HG02798 (cell line): ENCODE measurements around the gene LUC7L3.
"Not testable (repeated sequence)": the region's sequence is repeated elsewhere in the genome, so short reads cannot be mapped to it uniquely, and the experiment has no call there.

Source experiments
- ATAC-seq: cut with Tn5 transposase; IDR thresholded peaks from one replicate; pipeline ENCODE4 v1.9.1; 2021; ENCODE audit warnings: mild to moderate bottlenecking; ENCODE audit not compliant: unreplicated experiment, poor library complexity

LUC7L3 gene

GRCh38 chr17:50778988-50779387 lies 59.6 kb downstream of the LUC7L3 start:
- ATAC-seq, result no peak

DNA sequence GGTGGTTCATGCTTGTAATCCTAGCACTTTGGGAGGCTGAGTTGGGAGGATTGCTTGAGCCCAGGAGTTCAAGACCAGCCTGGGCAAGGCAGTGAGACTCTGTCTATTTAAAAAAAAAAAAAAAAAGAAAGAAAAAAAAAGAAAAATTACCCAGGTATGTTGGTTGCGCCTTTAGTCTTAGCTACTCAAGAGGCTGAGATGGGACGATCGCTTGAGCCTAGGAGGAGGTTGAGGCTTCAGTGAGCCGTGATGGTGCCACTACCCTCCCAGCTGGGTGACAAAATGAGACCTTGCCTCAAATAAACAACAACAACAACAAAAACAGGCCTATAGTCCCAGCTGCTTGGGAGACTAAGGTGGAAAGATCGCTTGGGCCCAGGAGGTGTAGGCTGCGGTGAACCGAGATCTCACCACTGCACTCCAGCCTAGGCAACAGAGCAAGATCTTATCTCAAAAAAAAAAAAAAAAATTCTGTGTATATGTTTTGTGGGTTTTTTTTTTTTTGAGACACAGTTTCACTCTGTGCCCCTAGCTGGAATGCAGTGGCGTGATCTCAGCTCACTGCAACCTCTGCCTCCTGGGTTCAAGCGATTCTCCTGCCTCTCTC lies 60.4 kb downstream of the LUC7L3 start:
- no peak for ATAC-seq

- no peak for ATAC-seq
Observed at GRCh38 chr17:50781167-50781566, 61.8 kb downstream of the LUC7L3 start.

GRCh38 chr17:50783193-50783660 lies 63.8 kb downstream of the LUC7L3 start:
- ATAC-seq, result peak; percentile 67

DNA sequence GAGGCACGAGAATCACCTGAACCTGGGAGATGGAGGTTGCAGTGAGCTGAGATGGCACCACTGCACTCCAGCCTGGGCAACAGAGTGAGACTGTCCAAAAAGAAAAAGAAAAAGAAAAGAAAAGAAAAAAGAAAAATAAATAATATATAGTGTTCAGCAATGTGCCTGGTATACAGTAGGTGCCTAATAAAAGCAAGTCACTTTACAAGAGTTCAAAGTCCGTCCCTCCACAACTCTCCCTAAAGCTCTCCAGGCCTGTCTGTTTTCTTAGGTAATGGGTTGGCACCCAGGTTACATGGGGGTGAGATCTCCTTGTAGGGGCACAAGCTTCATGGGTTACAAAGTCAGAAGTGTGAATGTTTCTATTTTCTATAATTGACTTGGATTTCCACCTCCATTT lies 64.5 kb downstream of the LUC7L3 start:
- no peak for ATAC-seq

DNA sequence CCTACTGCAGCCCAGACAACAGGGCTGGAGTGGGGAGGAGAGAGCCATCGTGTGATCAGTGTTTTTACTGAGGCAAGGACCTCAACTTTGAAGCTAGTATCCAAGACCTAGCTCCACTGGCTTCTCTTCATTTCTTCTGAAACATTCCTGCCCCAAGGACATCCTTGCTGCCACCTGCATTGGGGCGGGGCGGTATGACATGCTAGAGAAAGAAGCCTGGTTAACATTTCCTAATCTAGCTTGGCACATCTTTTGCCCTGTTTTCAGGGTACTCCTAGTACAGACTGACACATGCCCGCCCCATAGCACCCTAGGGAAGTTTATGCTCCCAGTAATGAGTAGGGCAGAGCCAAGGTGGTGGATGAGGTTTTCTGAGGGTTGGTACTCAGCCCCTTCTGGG lies 65.7 kb downstream of the LUC7L3 start:
- ATAC-seq, result no peak

- ATAC-seq, result no peak
Observed at GRCh38 chr17:50785946-50786570, 66.7 kb downstream of the LUC7L3 start.

DNA sequence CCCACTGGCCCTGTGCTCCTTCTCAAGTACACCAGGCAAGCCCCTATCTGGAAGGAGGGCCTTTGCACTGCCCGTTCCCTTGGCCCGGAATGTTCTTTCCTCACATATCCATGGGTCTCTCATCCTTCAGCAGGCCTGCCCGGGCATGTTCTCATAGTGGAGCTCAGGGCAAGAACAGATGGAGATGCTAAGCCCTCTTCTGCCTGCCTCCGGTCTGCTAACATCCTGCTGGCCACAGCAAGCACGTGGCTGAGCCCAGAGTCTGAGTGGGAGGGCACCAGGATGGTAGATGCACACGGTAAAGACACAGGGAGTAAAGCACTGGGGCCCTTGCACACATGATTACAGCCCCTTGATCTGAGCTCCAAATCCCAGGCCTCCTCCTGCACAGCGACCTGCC lies 67.7 kb downstream of the LUC7L3 start:
- ATAC-seq, result no peak

DNA sequence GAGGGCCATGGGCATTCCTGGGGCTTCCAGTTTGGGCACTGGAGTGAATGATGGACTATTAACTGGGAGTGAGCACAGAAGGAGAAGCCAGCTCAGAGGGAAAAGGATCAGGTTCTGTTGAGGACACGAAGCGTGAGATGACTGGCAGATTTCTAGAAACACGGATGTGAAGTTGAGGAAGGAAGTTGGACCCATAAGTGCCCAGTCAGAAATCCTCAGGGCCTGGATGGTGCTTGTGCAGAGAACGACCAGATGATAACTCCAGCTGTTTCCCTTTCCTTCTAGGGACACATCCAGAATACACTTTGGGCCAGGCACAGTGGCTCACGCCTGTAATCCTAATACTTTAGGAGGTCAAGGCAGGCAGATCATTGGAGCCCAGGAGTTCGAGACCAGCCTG lies 71.2 kb downstream of the LUC7L3 start:
- no peak for ATAC-seq

DNA sequence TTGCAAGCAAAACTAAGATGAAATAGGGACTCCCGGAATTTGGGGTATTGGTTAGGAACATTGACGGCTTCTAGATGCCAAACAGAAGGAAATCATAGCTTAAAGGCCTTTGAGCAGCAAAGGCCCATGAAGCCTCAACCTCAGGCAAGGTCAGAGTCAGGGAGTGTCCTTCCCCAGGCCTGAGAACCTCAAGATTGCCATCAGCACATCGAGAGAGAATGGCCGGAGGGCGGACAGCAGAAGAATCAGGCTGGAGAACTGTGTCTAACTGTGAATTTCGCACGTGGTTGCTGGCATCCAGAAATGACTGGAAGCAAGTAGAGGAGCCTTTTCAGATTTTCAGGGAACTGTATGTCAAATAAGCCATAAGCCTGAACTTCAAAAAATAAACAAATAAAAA lies 72.7 kb downstream of the LUC7L3 start:
- no peak for ATAC-seq

DNA sequence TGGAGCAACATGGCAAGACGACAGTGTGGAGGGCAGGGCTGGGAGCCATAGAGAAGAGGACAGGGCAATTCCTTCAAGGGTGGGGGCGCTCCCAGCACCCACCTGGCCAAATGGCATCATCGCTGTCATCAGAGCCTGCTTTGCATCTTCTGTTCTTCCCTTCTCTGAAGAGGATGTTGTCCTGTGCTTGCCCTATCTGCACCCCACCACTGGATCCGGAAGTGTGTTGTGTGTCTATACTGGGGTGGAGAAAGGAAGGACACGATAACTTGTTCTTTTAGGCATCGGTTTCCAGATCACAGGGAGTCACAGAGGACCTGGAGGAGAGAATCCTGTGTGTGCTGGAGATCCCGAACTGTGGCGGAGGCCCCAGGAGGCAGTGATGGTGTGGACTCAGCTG lies 73.6 kb downstream of the LUC7L3 start:
- no peak for ATAC-seq

DNA sequence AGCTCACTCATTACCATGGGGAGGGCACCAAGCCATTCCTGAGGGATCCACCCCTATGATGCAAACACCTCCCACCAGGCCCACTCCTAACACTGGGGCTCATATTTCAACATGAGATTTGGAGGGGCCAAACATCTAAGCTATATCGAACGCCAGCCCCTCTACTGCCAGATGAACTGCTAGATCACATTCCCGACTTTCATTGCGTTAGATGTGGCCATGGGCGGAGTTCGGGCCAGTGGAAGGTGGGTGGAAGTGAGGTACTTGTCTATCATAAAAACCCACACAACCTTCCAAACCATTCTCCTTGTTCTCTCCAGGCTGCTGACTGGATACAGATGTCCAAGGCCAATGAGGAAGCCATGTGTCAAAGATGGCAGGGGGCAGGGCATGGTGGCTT lies 75.0 kb downstream of the LUC7L3 start:
- ATAC-seq, result no peak

DNA sequence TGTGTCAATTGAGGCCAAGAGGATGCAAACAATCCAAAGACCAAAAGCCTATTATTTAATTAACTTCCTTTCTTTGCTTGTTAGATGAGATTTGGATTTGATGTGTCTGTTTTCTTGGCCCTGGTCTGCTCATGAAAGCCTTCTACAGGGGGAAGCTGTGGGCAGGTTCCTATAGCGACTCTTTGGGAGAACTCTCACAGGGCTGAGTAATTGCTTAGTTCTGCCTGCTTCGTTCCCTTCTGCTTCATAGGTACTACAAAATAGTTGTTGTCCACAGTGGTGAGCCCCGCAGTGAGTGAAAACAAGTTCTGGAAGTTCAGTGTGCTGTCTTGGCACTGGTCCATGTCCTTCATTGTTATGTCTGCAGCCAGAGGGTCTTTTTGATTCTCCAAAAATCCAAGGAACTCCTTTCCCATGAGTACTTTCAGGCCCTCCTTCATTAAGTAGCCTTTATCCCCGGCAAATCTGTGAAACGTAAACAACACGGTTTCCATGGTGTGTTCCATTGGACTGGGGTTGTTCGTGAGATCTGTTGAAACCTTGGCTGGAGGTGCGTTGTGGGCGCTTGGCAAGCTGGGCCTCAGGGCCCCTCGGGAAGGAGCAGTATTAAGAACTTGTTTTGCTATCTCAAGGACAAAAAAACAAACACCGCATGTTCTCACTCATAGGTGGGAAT lies 77.9 kb downstream of the LUC7L3 start:
- ATAC-seq, result no peak

- no peak for ATAC-seq
Observed at GRCh38 chr17:50798424-50799288, 79.3 kb downstream of the LUC7L3 start.

GRCh38 chr17:50799582-50799981 lies 80.2 kb downstream of the LUC7L3 start:
- ATAC-seq, result no peak

- no peak for ATAC-seq
Observed at GRCh38 chr17:50800196-50800700, 80.8 kb downstream of the LUC7L3 start.

GRCh38 chr17:50802609-50803571 lies 83.5 kb downstream of the LUC7L3 start:
- ATAC-seq, result no peak

GRCh38 chr17:50803676-50804075 lies 84.3 kb downstream of the LUC7L3 start:
- no peak for ATAC-seq

DNA sequence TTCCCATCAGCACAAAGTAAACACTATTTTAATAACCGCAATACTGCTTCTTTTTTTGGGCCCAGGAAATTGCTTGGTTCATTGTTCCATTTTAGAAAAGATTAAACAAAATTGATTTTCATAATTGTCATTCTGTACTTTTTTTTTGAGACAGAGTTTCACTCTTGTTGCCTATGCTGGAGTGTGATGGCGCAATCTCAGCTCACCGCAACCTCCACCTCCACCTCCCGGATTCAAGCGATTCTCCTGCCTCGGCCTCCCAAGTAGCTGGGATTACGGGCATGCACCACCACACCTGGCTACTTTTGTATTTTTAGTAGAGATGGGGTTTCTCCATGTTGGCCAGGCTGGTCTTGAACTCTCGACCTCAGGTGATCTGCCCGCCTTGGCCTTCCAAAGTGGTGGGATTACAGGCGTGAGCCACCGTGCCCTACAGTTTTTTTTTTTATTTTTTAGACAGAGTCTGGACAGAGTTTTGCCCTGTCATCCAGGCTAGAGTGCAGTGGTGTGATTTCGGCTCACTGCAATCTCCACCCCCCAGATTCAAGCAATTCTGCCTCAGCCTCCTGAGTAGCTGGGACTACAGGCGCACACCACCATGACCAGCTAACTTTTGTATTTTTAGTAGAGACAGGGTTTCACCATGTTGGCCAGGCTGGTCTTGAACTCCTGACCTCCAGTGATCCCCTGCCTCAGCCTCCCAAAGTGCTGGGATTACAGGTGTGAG lies 85.5 kb downstream of the LUC7L3 start:
- not testable (repeated sequence) for ATAC-seq
